Measurements from ENCODE around the gene DDX47. TPM values are rescaled to one million over a fixed set of nuclear protein-coding genes. Genes with fewer than 3 reads are reported as not detected.

The DDX47 gene
- total and polyA plus RNA-seq, 10 of the 15 experiments (the other 5 are each of a cell fraction or from before 2014, with no cell fraction given) = 84.8 to 266 (median 120) TPM

GRCh38 chr12:12837813-12838153 lies 24.6 kb downstream of the DDX47 start:
- intact Hi-C loops (cut with micrococcal nuclease; ENCODE audit: unreplicated experiment) = loop anchor here (2.0 kb wide), 1 partner anchor 49 kb away; no protein-coding TSS in a partner anchor
- no peaks in the 10 kb centered on the region; the same call in 1 of the 2 replicates for H3K4me1 ChIP-seq (ENCODE audit: control insufficient read depth, insufficient read depth, low read length)
- SMC1A ChIA-PET (ENCODE audit: uncharacterized antibody, unreplicated experiment) = interaction anchor here (0.7 to 3.8 kb wide), 4 partner anchors 11 to 139 kb away, joined by 3 to 13 read pairs (median 3); no protein-coding TSS in a partner anchor
- H3K4me3 ChIP-seq = no peak overlapping the region
- no peak overlapping the region for H2AFZ ChIP-seq (ENCODE audit: control insufficient read depth, low read depth, low read length)
- DNase-seq (ENCODE audit: low read depth, low spot score) (no peak), ATAC-seq (no peak), FAIRE-seq (no peak)
- H3K36me3 ChIP-seq (ENCODE audit: control insufficient read depth in 2 of 2, insufficient read depth in 2 of 2, low read length in 1 of 2) = peaks cover 3 to 19% of the 10 kb centered on the region in 2 experiments
- no peaks in the 10 kb centered on the region for H3K79me2 ChIP-seq (ENCODE audit: control insufficient read depth, insufficient read depth, low read length)
- no TSS peak for BruUV-seq (replicated peaks)
- POLR2A ChIA-PET = interaction anchor here (0.6 kb wide), 1 partner anchor 23 kb away, joined by 4 read pairs; no protein-coding TSS in a partner anchor
- no peaks in the 10 kb centered on the region; the same call in 2 of the 3 replicates for H3K9me3 ChIP-seq (replicated peaks; ENCODE audit: control insufficient read depth, insufficient read depth, low read length)
- CTCF ChIA-PET = interaction anchor here (1.2 to 3.6 kb wide), 7 partner anchors 10 to 374 kb away, joined by 3 to 38 read pairs (median 9); no protein-coding TSS in a partner anchor
- H3K9ac ChIP-seq (ENCODE audit: control insufficient read depth, insufficient read depth, low read length) = no peak overlapping the region
- no peaks in the 10 kb centered on the region for H4K20me1 ChIP-seq (ENCODE audit: control insufficient read depth, insufficient read depth)
- no peak overlapping the region for H3K4me2 ChIP-seq (ENCODE audit: control insufficient read depth, insufficient read depth)
- RAD21 ChIA-PET (ENCODE audit: unreplicated experiment) = interaction anchor here (1.2 kb wide), 1 partner anchor 49 kb away, joined by 4 read pairs; no protein-coding TSS in a partner anchor
- in situ Hi-C loops (cut with MboI) = no loop called here
- WGBS (ENCODE audit: insufficient coverage, insufficient replicate concordance, low lambda C conversion rate, missing lambda C conversion rate) = 83% methylated on average over 3 of the region's 3 CpGs
- H3K27me3 ChIP-seq (replicated peaks in 1 of 2; ENCODE audit: control insufficient read depth in 2 of 2, insufficient read depth in 2 of 2, low read length in 1 of 2) = no peaks in the 10 kb centered on the region
- no peak overlapping the region for H3K27ac ChIP-seq (ENCODE audit: control insufficient read depth, insufficient read depth)
- TF ChIP-seq RCOR1 (conservative IDR thresholded peaks at IDR 0.05; ENCODE audit: low read depth, low read length) (no peak), RB1 (IDR thresholded peaks at IDR 0.05; ENCODE audit: borderline replicate concordance) (no peak), YBX1 (IDR thresholded peaks at IDR 0.05) (no peak), E2F4 (IDR thresholded peaks at IDR 0.05; ENCODE audit: low read depth, low read length) (no peak), NKRF (conservative IDR thresholded peaks at IDR 0.05) (no peak), KDM1A (IDR thresholded peaks at IDR 0.05; ENCODE audit: borderline replicate concordance) (no peak), E4F1 (IDR thresholded peaks at IDR 0.05; ENCODE audit: borderline replicate concordance, partially characterized antibody) (no peak), NRF1 (conservative IDR thresholded peaks at IDR 0.05; ENCODE audit: low read depth, low read length) (no peak), SREBF1 (IDR thresholded peaks at IDR 0.05; ENCODE audit: low read length) (no peak), RELB (IDR thresholded peaks at IDR 0.05; ENCODE audit: low read depth) (no peak), STAT3 (IDR thresholded peaks at IDR 0.05; ENCODE audit: low read depth, low read length) (no peak), NFYB (IDR thresholded peaks at IDR 0.05; ENCODE audit: insufficient read depth, low read depth, low read length) (no peak), MTA2 (IDR thresholded peaks at IDR 0.05; ENCODE audit: low read depth) (no peak), ETV6 (conservative IDR thresholded peaks at IDR 0.05 in 1 of 2, IDR thresholded peaks at IDR 0.05 in 1 of 2; ENCODE audit: borderline replicate concordance in 1 of 2, low read depth in 1 of 2) (no peak), SPI1 (IDR thresholded peaks at IDR 0.05; ENCODE audit: borderline replicate concordance, insufficient read depth, low read depth, low read length) (no peak), IRF3 (IDR thresholded peaks at IDR 0.05) (no peak)

Measured in GM12878 (cell line).